Astrocyte of the spinal cord (primary cell): ENCODE results near the gene RFX4.

Source experiments
- DNase-seq: peaks from one replicate; pipeline ENCODE4 v3.0.0; 2011; ENCODE audit warnings: low read depth, low spot score
- H3K4me3 ChIP-seq: 2 replicates; pipeline ENCODE4 v1.5.1; 2011; ENCODE audit warnings: low read depth, mild to moderate bottlenecking, low read length, moderate library complexity
- CTCF ChIP-seq: IDR thresholded peaks from 2 replicates; pipeline ENCODE4 v1.5.1; 2012; ENCODE audit warnings: low read depth, mild to moderate bottlenecking, low read length, inconsistent platforms
- in situ Hi-C: cut with HindIII; loops from 2 replicates; pipeline ENCODE4 v1.10.0; 2017; ENCODE audit warnings: low sequenced_read_pairs

The RFX4 gene

DNA sequence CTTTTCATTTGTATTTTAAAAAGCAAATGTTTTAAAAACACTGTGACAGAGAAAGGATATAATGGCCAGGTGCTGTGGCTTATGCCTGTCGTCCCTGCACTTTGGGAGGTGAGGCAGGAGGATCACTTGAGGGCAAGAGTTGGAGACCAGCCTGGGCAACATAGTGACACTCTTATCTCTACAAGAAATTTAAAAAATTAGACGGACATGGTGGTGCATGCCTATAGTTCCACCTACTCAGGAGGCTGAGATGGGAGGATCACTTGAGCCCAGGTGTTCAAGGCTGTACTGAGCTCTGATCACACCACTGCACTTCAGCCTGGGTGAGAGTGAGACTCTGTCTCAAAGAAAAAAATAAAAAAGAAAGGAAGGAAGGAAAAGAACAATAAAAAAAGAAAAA is 7.8 kb downstream of the RFX4 start:
- no peak for TF ChIP-seq CTCF
- in situ Hi-C loops = no loop called here
- DNase-seq = no peak
- H3K4me3 ChIP-seq = no peak overlapping the region

- in situ Hi-C loops = no loop called here
- no peak for TF ChIP-seq CTCF
- no peak overlapping the region for H3K4me3 ChIP-seq
- no peak for DNase-seq
These were observed 11.6 kb downstream of the RFX4 start for GRCh38 chr12:106594447-106594846.

GRCh38 chr12:106595268-106595667 is 12.5 kb downstream of the RFX4 start:
- in situ Hi-C loops = no loop called here
- no peak for TF ChIP-seq CTCF
- H3K4me3 ChIP-seq = no peak overlapping the region
- no peak for DNase-seq

- TF ChIP-seq CTCF = no peak
- DNase-seq = no peak
- in situ Hi-C loops = no loop called here
- H3K4me3 ChIP-seq = no peak overlapping the region
These were observed 15.2 kb downstream of the RFX4 start for GRCh38 chr12:106598003-106598402.

DNA sequence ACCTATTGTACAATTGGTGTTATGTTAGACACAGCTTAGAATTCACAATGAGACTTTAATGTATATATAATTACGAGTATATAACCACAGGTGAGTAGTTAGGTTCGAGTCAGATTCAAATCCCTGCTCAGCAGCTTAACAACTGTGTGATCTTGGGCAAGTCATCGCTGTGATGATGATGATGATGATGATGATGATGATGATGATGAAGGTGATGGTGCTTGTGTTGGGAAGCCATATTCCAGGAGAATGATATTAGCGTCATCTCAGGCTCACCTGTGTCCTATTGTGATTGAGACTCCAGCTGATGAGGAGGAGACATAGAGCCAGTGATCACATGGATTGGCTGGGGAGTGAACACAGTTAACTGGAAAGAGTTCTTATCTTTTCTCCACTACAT is 16.5 kb downstream of the RFX4 start:
- H3K4me3 ChIP-seq = no peak overlapping the region
- no peak for TF ChIP-seq CTCF
- in situ Hi-C loops = no loop called here
- no peak for DNase-seq

- H3K4me3 ChIP-seq = no peak overlapping the region
- no peak for TF ChIP-seq CTCF
- in situ Hi-C loops = no loop called here
- no peak for DNase-seq
These were observed 17.7 kb downstream of the RFX4 start for GRCh38 chr12:106600503-106600902.

- no peak overlapping the region for H3K4me3 ChIP-seq
- no peak for DNase-seq
- in situ Hi-C loops = no loop called here
- no peak for TF ChIP-seq CTCF
These were observed 18.2 kb downstream of the RFX4 start for GRCh38 chr12:106601031-106601430.
